Lung (tissue), 13 donors: ENCODE measurements around the gene LRRC56. TPM values are rescaled to one million over a fixed set of nuclear protein-coding genes. Genes with fewer than 3 reads are reported as not detected.
A peak's percentile ranks its signal among the peaks of the same experiment; 100 is the strongest.

Source experiments
- ATAC-seq: fragments of 200-7000 bp; cut with Tn5 transposase; one replicate; pipeline ENCODE4 v1.9.1; 2020; ENCODE audit warnings: moderate number of reproducible peaks; ENCODE audit not compliant: insufficient read depth, low FRiP score
- DNase-seq, 3 donors: peaks; one replicate each; pipeline ENCODE4 v3.0.0-alpha.2; 2013 to 2017
- H3K27ac ChIP-seq, 2 donors: one replicate each; pipeline ENCODE4 v1.5.1; 2013; ENCODE audit warnings: mild to moderate bottlenecking in 2 of 2, moderate library complexity in 2 of 2, control low read depth in 1 of 2, inconsistent platforms in 1 of 2, low read depth in 1 of 2, low read length in 1 of 2
- H3K27me3 ChIP-seq, 3 donors: one replicate each; pipeline ENCODE4 v1.5.1; 2013; ENCODE audit warnings: low read length in 2 of 3; ENCODE audit not compliant: control insufficient read depth in 3 of 3, insufficient read depth in 3 of 3
- H3K36me3 ChIP-seq, 4 donors: one replicate each; pipeline ENCODE4 v1.5.1; 2013; ENCODE audit warnings: low read length in 4 of 4, mild to moderate bottlenecking in 1 of 4, moderate library complexity in 1 of 4; ENCODE audit not compliant: control insufficient read depth in 4 of 4, insufficient read depth in 4 of 4
- H3K4me1 ChIP-seq, 5 donors: one replicate each; pipeline ENCODE4 v1.5.1; 2013; ENCODE audit warnings: low read length in 5 of 5, mild to moderate bottlenecking in 2 of 5, moderate library complexity in 1 of 5; ENCODE audit not compliant: control insufficient read depth in 5 of 5, insufficient read depth in 5 of 5
- H3K4me3 ChIP-seq: one replicate; pipeline ENCODE4 v1.5.1; 2013; ENCODE audit warnings: mild to moderate bottlenecking, control low read depth, moderate library complexity
- H3K9ac ChIP-seq, 2 donors: one replicate each; pipeline ENCODE4 v1.5.1; 2013; ENCODE audit warnings: low read length in 2 of 2, control low read depth in 1 of 2; ENCODE audit not compliant: insufficient read depth in 1 of 2
- H3K9me3 ChIP-seq, 4 donors: one replicate each; pipeline ENCODE4 v1.5.1; 2013; ENCODE audit warnings: low read length in 3 of 4, mild to moderate bottlenecking in 1 of 4, moderate library complexity in 1 of 4; ENCODE audit not compliant: control insufficient read depth in 4 of 4, insufficient read depth in 3 of 4
- WGBS, 2 donors: extraction: QIAGEN DNeasy Blood & Tissue Kit; methylation state at CpG; one replicate each; pipeline ENCODE4 v1.1.7; 2013; 5-methylcytosine and 5-hydroxymethylcytosine counted together
- polyA plus RNA-seq, 2 donors: library from polyadenylated mRNA; stranded (reverse); fragments of 200-250 nt; gene quantifications; one replicate each; pipeline ENCODE4 v1.2.1, GENCODE V29; 2013
- small RNA-seq: library from RNA; depleted of rRNA; stranded (forward); fragments of <200 nt; gene quantifications from one replicate; pipeline ENCODE3, GENCODE V24; 2014; ENCODE audit warnings: low replicate concordance
- total RNA-seq, 2 donors: library from RNA; depleted of rRNA in 1 of 2; stranded (reverse); fragments of >200 nt in 1 of 2; gene quantifications; one replicate each; pipeline ENCODE4 v1.2.1, GENCODE V29; 2014 to 2021
- TF ChIP-seq, protein P1 (sequence below): IDR thresholded peaks from 2 replicates; pipeline ENCODE4 v1.5.1; 2012; ENCODE audit warnings: mild to moderate bottlenecking; ENCODE audit errors: control extremely low read depth, extremely low read depth
- donor health status: control.
- donor health status: control.
- donor health status: Bipolar disorder and iron deficiency.
- donor health status: healthy.
- donor health status: DM: yes; HTN: yes; CAD: no.

LRRC56 gene
- total and polyA plus RNA-seq, 4 donors = 3.4 to 11.7 (median 4.7) TPM

DNA sequence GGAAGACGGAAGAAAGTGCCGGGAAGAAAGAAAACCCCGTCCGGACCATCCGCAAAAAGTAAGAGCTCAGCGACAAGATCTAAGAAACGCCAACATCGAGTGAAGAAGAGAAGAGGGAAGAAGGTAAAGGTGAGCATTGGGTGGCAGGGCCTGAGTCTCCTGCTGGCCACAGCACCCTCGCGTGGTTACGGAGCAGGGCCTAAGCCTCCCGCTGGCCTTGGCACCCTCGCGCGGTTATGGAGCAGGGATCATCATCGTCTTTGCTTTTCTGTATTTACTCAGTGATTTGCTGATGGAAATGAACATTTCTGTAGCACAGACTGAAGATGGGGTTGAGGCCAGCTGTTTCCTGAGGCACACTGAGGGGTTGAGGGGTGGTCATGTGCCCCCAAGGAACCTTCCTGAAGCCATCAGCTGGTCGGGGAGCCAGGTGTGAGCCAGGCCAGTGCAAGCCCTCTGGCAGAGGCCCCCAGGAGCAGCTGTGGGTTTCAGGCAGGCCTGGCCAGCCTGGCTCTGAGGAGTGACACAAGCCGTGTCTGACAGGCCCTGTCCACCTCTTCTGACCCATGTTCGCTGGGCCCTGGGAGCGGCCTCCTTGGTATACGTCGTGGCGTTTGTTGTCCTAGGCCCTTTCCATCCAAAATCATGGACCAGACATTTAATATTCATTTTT is 64.4 kb downstream of the LRRC56 start:
- WGBS, 2 donors = 95 to 96% methylated on average over 23 of the region's 23 CpGs
- Histone ChIP-seq H3K27me3 (no peaks in the 10 kb centered on the region), H3K27ac (no peak overlapping the region), H3K4me1 (no peaks in the 10 kb centered on the region), H3K9me3 (no peaks in the 10 kb centered on the region), H3K36me3 (peaks cover 8 to 75% (median 29%) of the 10 kb centered on the region in 4 donors), H3K9ac (no peak overlapping the region), H3K4me3 (no peak overlapping the region)
- ATAC-seq (no peak), DNase-seq (no peak)
- TF ChIP-seq, protein P1, sequence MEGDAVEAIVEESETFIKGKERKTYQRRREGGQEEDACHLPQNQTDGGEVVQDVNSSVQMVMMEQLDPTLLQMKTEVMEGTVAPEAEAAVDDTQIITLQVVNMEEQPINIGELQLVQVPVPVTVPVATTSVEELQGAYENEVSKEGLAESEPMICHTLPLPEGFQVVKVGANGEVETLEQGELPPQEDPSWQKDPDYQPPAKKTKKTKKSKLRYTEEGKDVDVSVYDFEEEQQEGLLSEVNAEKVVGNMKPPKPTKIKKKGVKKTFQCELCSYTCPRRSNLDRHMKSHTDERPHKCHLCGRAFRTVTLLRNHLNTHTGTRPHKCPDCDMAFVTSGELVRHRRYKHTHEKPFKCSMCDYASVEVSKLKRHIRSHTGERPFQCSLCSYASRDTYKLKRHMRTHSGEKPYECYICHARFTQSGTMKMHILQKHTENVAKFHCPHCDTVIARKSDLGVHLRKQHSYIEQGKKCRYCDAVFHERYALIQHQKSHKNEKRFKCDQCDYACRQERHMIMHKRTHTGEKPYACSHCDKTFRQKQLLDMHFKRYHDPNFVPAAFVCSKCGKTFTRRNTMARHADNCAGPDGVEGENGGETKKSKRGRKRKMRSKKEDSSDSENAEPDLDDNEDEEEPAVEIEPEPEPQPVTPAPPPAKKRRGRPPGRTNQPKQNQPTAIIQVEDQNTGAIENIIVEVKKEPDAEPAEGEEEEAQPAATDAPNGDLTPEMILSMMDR = no peak

DNA sequence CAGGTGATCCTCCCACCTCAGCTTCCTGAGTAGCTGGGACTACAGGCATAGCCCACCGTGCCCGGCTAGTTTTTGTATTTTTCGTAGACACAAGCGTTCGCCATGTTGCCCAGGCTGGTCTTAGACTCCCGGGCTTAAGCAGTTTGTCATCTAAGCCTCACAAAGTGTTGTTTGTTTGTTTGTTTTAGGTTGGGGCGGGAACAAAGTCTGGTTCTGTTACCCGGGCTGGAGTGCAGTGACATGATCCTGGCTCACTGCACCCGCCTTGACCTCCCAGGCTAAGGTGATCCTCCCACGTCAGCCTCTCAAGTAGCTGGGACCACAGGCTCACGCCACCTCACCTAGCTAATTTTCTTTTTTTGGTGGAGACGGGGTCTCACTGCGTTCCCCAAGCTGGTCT is 65.8 kb downstream of the LRRC56 start:
- DNase-seq = no peak
- H3K27ac ChIP-seq = no peak overlapping the region
- ATAC-seq = no peak
- no peak overlapping the region for H3K9ac ChIP-seq
- H3K4me1 ChIP-seq = no peaks in the 10 kb centered on the region
- TF ChIP-seq, protein P1 = no peak
- peaks cover 15 to 75% (median 34%) of the 10 kb centered on the region in 4 donors for H3K36me3 ChIP-seq
- no peaks in the 10 kb centered on the region for H3K9me3 ChIP-seq
- H3K27me3 ChIP-seq = no peaks in the 10 kb centered on the region
- no peak overlapping the region for H3K4me3 ChIP-seq
- 91 to 93% methylated on average over 13 of the region's 13 CpGs for WGBS, 2 donors

Small RNA genes lying within 50 kb of the gene (small RNA-seq; reads per million reads assigned to genes)
- 8.7 reads per million, percentile 96 among the genes with 10 or more reads in this experiment for gene MIR210

Other genes starting within 250 kb of the LRRC56 start
- 10 to 100 TPM; 21.6 to 63.3 TPM for gene PGGHG, start 248.4 kb upstream of the LRRC56 start, total RNA-seq
- 100 to 1,000 TPM; 112 to 145 TPM for gene PGGHG, start 248.4 kb upstream of the LRRC56 start, polyA plus RNA-seq
- gene IFITM5, start 238.0 kb upstream of the LRRC56 start, total RNA-seq = not detected
- gene IFITM5, start 238.0 kb upstream of the LRRC56 start, polyA plus RNA-seq = not detected
- 100 to 1,000 TPM in 1 of 2 donors, 10 to 100 TPM in 1; 75.7 to 656 TPM for gene IFITM2, start 229.7 kb upstream of the LRRC56 start, total RNA-seq
- 1,000 to 10,000 TPM; 1,063 to 4,189 TPM for gene IFITM2, start 229.7 kb upstream of the LRRC56 start, polyA plus RNA-seq
- 100 to 1,000 TPM in 1 of 2 donors, 10 to 100 TPM in 1; 53.3 to 104 TPM for gene IFITM1, start 223.5 kb upstream of the LRRC56 start, total RNA-seq
- 100 to 1,000 TPM; 275 to 531 TPM for gene IFITM1, start 223.5 kb upstream of the LRRC56 start, polyA plus RNA-seq
- 100 to 1,000 TPM; 191 to 903 TPM for gene IFITM3, start 216.7 kb upstream of the LRRC56 start, total RNA-seq
- gene IFITM3, start 216.7 kb upstream of the LRRC56 start, polyA plus RNA-seq = 1,000 to 10,000 TPM; 1,642 to 2,585 TPM
- 1 to 10 TPM; 1.4 to 6.8 TPM for gene B4GALNT4, start 168.0 kb upstream of the LRRC56 start, total RNA-seq
- gene B4GALNT4, start 168.0 kb upstream of the LRRC56 start, polyA plus RNA-seq = 1 to 10 TPM; 2.1 to 4.6 TPM
- gene PKP3, start 143.3 kb upstream of the LRRC56 start, total RNA-seq = 10 to 100 TPM; 15.7 to 63.1 TPM
- 10 to 100 TPM; 33.8 to 46.8 TPM for gene PKP3, start 143.3 kb upstream of the LRRC56 start, polyA plus RNA-seq
- gene SIGIRR, start 122.5 kb upstream of the LRRC56 start, total RNA-seq = 10 to 100 TPM; 25.7 to 87.3 TPM
- gene SIGIRR, start 122.5 kb upstream of the LRRC56 start, polyA plus RNA-seq = 100 to 1,000 TPM in 1 of 2 donors, 10 to 100 TPM in 1; 43.4 to 112 TPM
- gene ANO9, start 95.5 kb upstream of the LRRC56 start, total RNA-seq = 10 to 100 TPM in 1 of 2 donors, 1 to 10 TPM in 1; 5.8 to 17.6 TPM
- gene ANO9, start 95.5 kb upstream of the LRRC56 start, polyA plus RNA-seq = 10 to 100 TPM in 1 of 2 donors, 1 to 10 TPM in 1; 8.7 to 18.6 TPM
- gene PTDSS2, start 87.2 kb upstream of the LRRC56 start, total RNA-seq = 10 to 100 TPM; 26.8 to 29.4 TPM
- gene PTDSS2, start 87.2 kb upstream of the LRRC56 start, polyA plus RNA-seq = 10 to 100 TPM; 20.4 to 36.5 TPM
- gene RNH1, start 30.3 kb upstream of the LRRC56 start, total RNA-seq = 100 to 1,000 TPM; 152 to 313 TPM
- 100 to 1,000 TPM; 153 to 315 TPM for gene RNH1, start 30.3 kb upstream of the LRRC56 start, polyA plus RNA-seq
- 10 to 100 TPM; 20.5 to 73.5 TPM for gene HRAS, start 2.0 kb upstream of the LRRC56 start, total RNA-seq
- 100 to 1,000 TPM in 1 of 2 donors, 10 to 100 TPM in 1; 65.8 to 133 TPM for gene HRAS, start 2.0 kb upstream of the LRRC56 start, polyA plus RNA-seq
- gene LMNTD2, start 23.2 kb downstream of the LRRC56 start, total RNA-seq = 1 to 10 TPM; 3.0 to 9.7 TPM
- gene LMNTD2, start 23.2 kb downstream of the LRRC56 start, polyA plus RNA-seq = 1 to 10 TPM; 2.3 to 4.6 TPM
- 10 to 100 TPM; 53.5 to 79.4 TPM for gene RASSF7, start 23.4 kb downstream of the LRRC56 start, total RNA-seq
- gene RASSF7, start 23.4 kb downstream of the LRRC56 start, polyA plus RNA-seq = 100 to 1,000 TPM in 1 of 2 donors, 10 to 100 TPM in 1; 47.9 to 153 TPM
- 10 to 100 TPM; 23.2 to 39.3 TPM for gene PHRF1, start 38.9 kb downstream of the LRRC56 start, total RNA-seq
- 10 to 100 TPM; 16.3 to 23.7 TPM for gene PHRF1, start 38.9 kb downstream of the LRRC56 start, polyA plus RNA-seq
- 10 to 100 TPM; 24.7 to 43.5 TPM for gene IRF7, start 78.4 kb downstream of the LRRC56 start, total RNA-seq
- 10 to 100 TPM; 62.1 to 68.3 TPM for gene IRF7, start 78.4 kb downstream of the LRRC56 start, polyA plus RNA-seq
- not detected for gene CDHR5, start 87.4 kb downstream of the LRRC56 start, total RNA-seq
- under 1 TPM; 0.02 to 0.10 TPM for gene CDHR5, start 87.4 kb downstream of the LRRC56 start, polyA plus RNA-seq
- gene SCT, start 89.7 kb downstream of the LRRC56 start, total RNA-seq = not detected
- gene SCT, start 89.7 kb downstream of the LRRC56 start, polyA plus RNA-seq = not detected
- 1 to 10 TPM in 1 of 2 donors, not detected in 1; 1.1 TPM for gene DRD4, start 99.7 kb downstream of the LRRC56 start, total RNA-seq
- gene DRD4, start 99.7 kb downstream of the LRRC56 start, polyA plus RNA-seq = under 1 TPM; 0.05 to 0.35 TPM
- gene DEAF1, start 157.7 kb downstream of the LRRC56 start, total RNA-seq = 10 to 100 TPM; 18.5 to 33.1 TPM
- 10 to 100 TPM; 20.0 to 24.7 TPM for gene DEAF1, start 157.7 kb downstream of the LRRC56 start, polyA plus RNA-seq
- gene TMEM80, start 158.3 kb downstream of the LRRC56 start, total RNA-seq = 10 to 100 TPM; 10.3 to 23.2 TPM
- 10 to 100 TPM; 13.8 to 28.1 TPM for gene TMEM80, start 158.3 kb downstream of the LRRC56 start, polyA plus RNA-seq
- gene EPS8L2, start 168.7 kb downstream of the LRRC56 start, total RNA-seq = 100 to 1,000 TPM in 1 of 2 donors, 10 to 100 TPM in 1; 92.4 to 166 TPM
- 100 to 1,000 TPM in 1 of 2 donors, 10 to 100 TPM in 1; 35.6 to 114 TPM for gene EPS8L2, start 168.7 kb downstream of the LRRC56 start, polyA plus RNA-seq
- gene TALDO1, start 209.9 kb downstream of the LRRC56 start, total RNA-seq = 100 to 1,000 TPM; 128 to 292 TPM
- gene TALDO1, start 209.9 kb downstream of the LRRC56 start, polyA plus RNA-seq = 100 to 1,000 TPM; 186 to 311 TPM
- 10 to 100 TPM; 24.6 to 63.1 TPM for gene GATD1, start 240.0 kb downstream of the LRRC56 start, total RNA-seq
- gene GATD1, start 240.0 kb downstream of the LRRC56 start, polyA plus RNA-seq = 10 to 100 TPM; 22.1 to 53.6 TPM